HFF-Myc (cell line): ENCODE results near the gene ACP7.
"Not testable (repeated sequence)": the region's sequence is repeated elsewhere in the genome, so short reads cannot be mapped to it uniquely, and the experiment has no call there.

Source experiments
- DNase-seq: peaks from one replicate; pipeline ENCODE4 v3.0.0-alpha.2; 2011; ENCODE audit warnings: low read depth; ENCODE audit errors: extremely low read depth
- H3K4me3 ChIP-seq: replicated peaks from 2 replicates; pipeline ENCODE4 v1.5.1; 2011; ENCODE audit warnings: low read depth, mild to moderate bottlenecking, control low read depth, low read length
- CTCF ChIP-seq: IDR thresholded peaks from 2 replicates; pipeline ENCODE4 v1.5.1; 2012; ENCODE audit warnings: mild to moderate bottlenecking, low read depth, low read length, control low read depth; ENCODE audit errors: missing control alignments

Gene ACP7

GRCh38 chr19:39142630-39143029, 58.5 kb downstream of the ACP7 start:
- no peak for DNase-seq
- no peak for TF ChIP-seq CTCF
- H3K4me3 ChIP-seq: no peak overlapping the region

GRCh38 chr19:39143757-39144289, 59.7 kb downstream of the ACP7 start:
- not testable (repeated sequence) for H3K4me3 ChIP-seq, DNase-seq

- no peak for DNase-seq
- TF ChIP-seq CTCF: no peak
- H3K4me3 ChIP-seq: no peak overlapping the region
These were observed 60.3 kb downstream of the ACP7 start for GRCh38 chr19:39144290-39145071.

GRCh38 chr19:39145180-39145953, 61.2 kb downstream of the ACP7 start:
- H3K4me3 ChIP-seq: no peak overlapping the region
- DNase-seq: no peak
- no peak for TF ChIP-seq CTCF

- no peak for TF ChIP-seq CTCF
- DNase-seq: no peak
- H3K4me3 ChIP-seq: no peak overlapping the region
These were observed 61.9 kb downstream of the ACP7 start for GRCh38 chr19:39146091-39146490.

GRCh38 chr19:39146686-39147450, 62.7 kb downstream of the ACP7 start:
- DNase-seq: no peak
- no peak overlapping the region for H3K4me3 ChIP-seq
- TF ChIP-seq CTCF: no peak
